ENCODE data around the gene PPM1F. TPM values are rescaled to one million over a fixed set of nuclear protein-coding genes. Genes with fewer than 3 reads are reported as not detected.
A peak's percentile ranks its signal among the peaks of the same experiment; 100 is the strongest.

Gene PPM1F
- total RNA-seq, 2 donors from 2014 or later, result 17.0 to 29.6 TPM

GRCh38 chr22:21958360-21959273 is 6.0 kb upstream of the PPM1F start:
- DNase-seq (ENCODE audit: low spot score), result no peak
- no peaks in the 10 kb centered on the region for H3K9me3 ChIP-seq
- no peaks in the 10 kb centered on the region for H3K27me3 ChIP-seq
- peaks cover 33% of the 10 kb centered on the region for H3K36me3 ChIP-seq
- H3K4me1 ChIP-seq, result no peaks in the 10 kb centered on the region
- no peak for TF ChIP-seq CTCF (IDR thresholded peaks at IDR 0.05)
- no peak overlapping the region for H3K27ac ChIP-seq
- H3K4me3 ChIP-seq, result no peak overlapping the region

- H3K27me3 ChIP-seq, result no peaks in the 10 kb centered on the region
- peaks cover 0 to 52% of the 10 kb centered on the region in 2 donors for H3K4me1 ChIP-seq
- H3K4me3 ChIP-seq, result peak overlapping the region; percentile 73 to 81
- no peaks in the 10 kb centered on the region for H3K36me3 ChIP-seq
- H3K27ac ChIP-seq, result peak overlapping the region; percentile 72 to 76
- H3K9me3 ChIP-seq, result no peaks in the 10 kb centered on the region
- no peak for TF ChIP-seq CTCF (IDR thresholded peaks at IDR 0.05)
- peak; percentile 63 for DNase-seq (ENCODE audit: low spot score)
These were observed 650 bp downstream of the PPM1F start for GRCh38 chr22:21951931-21952465.

GRCh38 chr22:21951062-21951461 is 1.6 kb downstream of the PPM1F start:
- H3K27me3 ChIP-seq, result no peaks in the 10 kb centered on the region
- no peaks in the 10 kb centered on the region for H3K36me3 ChIP-seq
- TF ChIP-seq CTCF (IDR thresholded peaks at IDR 0.05), result no peak
- no peak for DNase-seq (ENCODE audit: low spot score)
- no peak overlapping the region for H3K27ac ChIP-seq
- no peaks in the 10 kb centered on the region for H3K9me3 ChIP-seq
- H3K4me3 ChIP-seq, result no peak overlapping the region
- H3K4me1 ChIP-seq, result peaks cover 0 to 60% of the 10 kb centered on the region in 2 donors

GRCh38 chr22:21949948-21950347 is 2.7 kb downstream of the PPM1F start:
- no peaks in the 10 kb centered on the region for H3K9me3 ChIP-seq
- DNase-seq (ENCODE audit: low spot score), result no peak
- no peaks in the 10 kb centered on the region for H3K27me3 ChIP-seq
- H3K4me1 ChIP-seq, result peaks cover 0 to 71% of the 10 kb centered on the region in 2 donors
- peak overlapping the region; percentile 36 to 58 for H3K27ac ChIP-seq
- no peak for TF ChIP-seq CTCF (IDR thresholded peaks at IDR 0.05)
- H3K4me3 ChIP-seq, result no peak overlapping the region
- H3K36me3 ChIP-seq, result peaks cover 8% of the 10 kb centered on the region

- H3K4me3 ChIP-seq, result no peak overlapping the region
- no peak for TF ChIP-seq CTCF (IDR thresholded peaks at IDR 0.05)
- peaks cover 0 to 71% of the 10 kb centered on the region in 2 donors for H3K4me1 ChIP-seq
- DNase-seq (ENCODE audit: low spot score), result no peak
- peaks cover 12% of the 10 kb centered on the region for H3K36me3 ChIP-seq
- no peaks in the 10 kb centered on the region for H3K9me3 ChIP-seq
- no peaks in the 10 kb centered on the region for H3K27me3 ChIP-seq
- H3K27ac ChIP-seq, result peak overlapping the region; percentile 36 to 58
These were observed 3.1 kb downstream of the PPM1F start for GRCh38 chr22:21949569-21949918.
